ENCODE measurements around the gene ZBTB7C. TPM values are rescaled to one million over a fixed set of nuclear protein-coding genes. Genes with fewer than 3 reads are reported as not detected.

Gene ZBTB7C
- total RNA-seq, 6 donors from 2014 or later: 6.1 to 18.1 (median 12.2) TPM

DNA sequence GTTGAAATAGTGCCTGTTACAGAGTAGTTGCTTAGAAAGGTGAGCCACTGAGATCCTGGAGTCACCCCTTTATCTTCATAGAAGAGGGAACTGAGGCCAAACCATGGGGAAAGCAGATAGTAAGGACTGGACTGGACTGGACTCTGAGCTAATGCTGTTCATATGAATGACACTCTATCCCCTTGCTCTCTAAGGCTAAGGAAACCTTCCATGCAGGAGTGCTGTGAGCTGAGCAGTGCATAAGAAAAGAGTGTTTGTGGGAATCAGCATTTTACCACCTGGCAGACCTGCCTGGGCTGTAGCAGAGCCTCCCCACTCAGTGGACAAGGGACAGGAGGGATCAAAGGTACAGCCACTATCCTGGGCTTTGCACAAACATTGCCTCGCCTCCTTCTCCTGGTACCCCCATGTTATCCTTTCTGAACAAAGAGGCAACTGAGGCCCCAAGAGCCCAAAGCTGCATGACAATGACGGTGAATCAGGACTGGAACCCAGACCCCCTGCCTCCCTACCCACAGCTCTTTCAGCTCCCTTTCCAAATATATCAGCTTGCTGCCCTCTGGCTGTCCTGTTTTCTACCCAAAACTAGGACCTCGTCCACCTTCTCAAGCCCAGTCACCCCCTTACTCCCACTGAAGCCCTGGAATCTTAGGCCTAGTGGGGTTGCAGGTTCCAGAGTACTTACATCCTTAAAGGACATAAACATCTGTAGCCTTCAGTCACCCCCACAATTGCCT, 227.9 kb downstream of the ZBTB7C start:
- WGBS, 2 donors: 96 to 100% methylated on average over 3 of the region's 3 CpGs
- no peak for ATAC-seq (ENCODE audit: low FRiP score in 2 of 2)

DNA sequence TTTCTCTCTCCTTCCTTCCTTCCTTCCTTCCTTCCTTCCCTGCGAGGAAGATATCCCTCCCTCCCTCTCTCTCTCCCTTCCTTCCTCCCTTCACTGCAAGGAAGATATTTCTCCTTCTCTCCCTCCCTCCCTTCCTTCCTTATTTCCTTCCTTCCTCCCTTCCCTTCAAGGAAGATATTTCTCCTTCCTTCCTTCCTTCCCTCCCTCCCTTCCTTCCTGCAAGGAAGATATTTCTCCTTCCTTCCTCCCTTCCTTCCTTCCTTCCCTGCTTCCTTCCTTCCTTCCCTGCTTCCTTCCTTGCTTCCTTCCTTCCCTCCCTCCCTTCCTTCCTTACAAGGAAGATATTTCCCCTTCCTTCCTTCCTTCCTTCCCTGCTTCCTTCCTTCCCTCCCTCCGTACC, 229.5 kb downstream of the ZBTB7C start:
- H3K4me1 ChIP-seq: no peaks in the 10 kb centered on the region
- H3K9me3 ChIP-seq: no peaks in the 10 kb centered on the region
- H3K27ac ChIP-seq: no peak overlapping the region
- no peaks in the 10 kb centered on the region for H3K36me3 ChIP-seq
- no peak overlapping the region for H3K4me3 ChIP-seq
- DNase-seq: no peak
- TF ChIP-seq EP300 (IDR thresholded peaks at IDR 0.05): no peak
- no peak for TF ChIP-seq POLR2A (IDR thresholded peaks at IDR 0.05)
- TF ChIP-seq, protein P1, sequence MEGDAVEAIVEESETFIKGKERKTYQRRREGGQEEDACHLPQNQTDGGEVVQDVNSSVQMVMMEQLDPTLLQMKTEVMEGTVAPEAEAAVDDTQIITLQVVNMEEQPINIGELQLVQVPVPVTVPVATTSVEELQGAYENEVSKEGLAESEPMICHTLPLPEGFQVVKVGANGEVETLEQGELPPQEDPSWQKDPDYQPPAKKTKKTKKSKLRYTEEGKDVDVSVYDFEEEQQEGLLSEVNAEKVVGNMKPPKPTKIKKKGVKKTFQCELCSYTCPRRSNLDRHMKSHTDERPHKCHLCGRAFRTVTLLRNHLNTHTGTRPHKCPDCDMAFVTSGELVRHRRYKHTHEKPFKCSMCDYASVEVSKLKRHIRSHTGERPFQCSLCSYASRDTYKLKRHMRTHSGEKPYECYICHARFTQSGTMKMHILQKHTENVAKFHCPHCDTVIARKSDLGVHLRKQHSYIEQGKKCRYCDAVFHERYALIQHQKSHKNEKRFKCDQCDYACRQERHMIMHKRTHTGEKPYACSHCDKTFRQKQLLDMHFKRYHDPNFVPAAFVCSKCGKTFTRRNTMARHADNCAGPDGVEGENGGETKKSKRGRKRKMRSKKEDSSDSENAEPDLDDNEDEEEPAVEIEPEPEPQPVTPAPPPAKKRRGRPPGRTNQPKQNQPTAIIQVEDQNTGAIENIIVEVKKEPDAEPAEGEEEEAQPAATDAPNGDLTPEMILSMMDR (IDR thresholded peaks at IDR 0.05): no peak
- no peak for TF ChIP-seq POLR2AphosphoS5 (IDR thresholded peaks at IDR 0.05)
- 54 to 57% methylated on average over 2 of the region's 2 CpGs for WGBS, 2 donors
- no peak for ATAC-seq (ENCODE audit: low FRiP score in 2 of 2)
- H3K27me3 ChIP-seq: no peaks in the 10 kb centered on the region

More for the DNA sequence above, 227.9 kb downstream of the ZBTB7C start:
- Histone ChIP-seq H3K27ac (no peak overlapping the region), H3K9me3 (no peaks in the 10 kb centered on the region), H3K36me3 (no peaks in the 10 kb centered on the region), H3K27me3 (no peaks in the 10 kb centered on the region), H3K4me1 (no peaks in the 10 kb centered on the region), H3K4me3 (no peak overlapping the region)
- DNase-seq: no peak
- TF ChIP-seq POLR2A (IDR thresholded peaks at IDR 0.05): no peak
- no peak for TF ChIP-seq POLR2AphosphoS5 (IDR thresholded peaks at IDR 0.05)
- no peak for TF ChIP-seq EP300 (IDR thresholded peaks at IDR 0.05)
- TF ChIP-seq, protein P1 (IDR thresholded peaks at IDR 0.05): no peak

DNA sequence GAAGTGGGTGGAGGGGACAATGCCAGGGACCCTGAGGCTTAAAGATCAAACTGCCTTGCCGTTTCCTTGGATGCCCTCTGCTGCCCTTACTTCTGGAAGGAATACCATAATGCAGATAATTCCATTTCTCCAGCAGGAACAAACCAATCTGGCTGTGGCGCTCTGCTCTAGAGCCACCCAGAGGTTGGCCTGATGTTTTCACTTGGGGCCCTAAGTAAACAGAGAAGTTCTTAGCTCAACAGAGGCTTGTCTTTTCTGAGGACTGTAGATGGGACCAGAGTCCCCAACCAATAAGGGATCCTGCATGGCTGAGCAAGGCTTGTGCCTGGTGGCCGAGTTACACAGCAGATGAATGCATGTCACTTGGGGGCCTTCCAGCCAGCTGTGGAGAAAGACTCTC, 230.2 kb downstream of the ZBTB7C start:
- 83 to 92% methylated on average over 2 to 3 of the region's 3 CpGs for WGBS, 2 donors
- DNase-seq: no peak
- Histone ChIP-seq H3K27ac (no peak overlapping the region), H3K36me3 (no peaks in the 10 kb centered on the region), H3K4me3 (no peak overlapping the region), H3K9me3 (no peaks in the 10 kb centered on the region), H3K27me3 (no peaks in the 10 kb centered on the region), H3K4me1 (no peaks in the 10 kb centered on the region)
- ATAC-seq (ENCODE audit: low FRiP score in 2 of 2): no peak
- TF ChIP-seq EP300 (IDR thresholded peaks at IDR 0.05) (no peak), POLR2A (IDR thresholded peaks at IDR 0.05) (no peak), POLR2AphosphoS5 (IDR thresholded peaks at IDR 0.05) (no peak)
- TF ChIP-seq, protein P1 (IDR thresholded peaks at IDR 0.05): no peak

DNA sequence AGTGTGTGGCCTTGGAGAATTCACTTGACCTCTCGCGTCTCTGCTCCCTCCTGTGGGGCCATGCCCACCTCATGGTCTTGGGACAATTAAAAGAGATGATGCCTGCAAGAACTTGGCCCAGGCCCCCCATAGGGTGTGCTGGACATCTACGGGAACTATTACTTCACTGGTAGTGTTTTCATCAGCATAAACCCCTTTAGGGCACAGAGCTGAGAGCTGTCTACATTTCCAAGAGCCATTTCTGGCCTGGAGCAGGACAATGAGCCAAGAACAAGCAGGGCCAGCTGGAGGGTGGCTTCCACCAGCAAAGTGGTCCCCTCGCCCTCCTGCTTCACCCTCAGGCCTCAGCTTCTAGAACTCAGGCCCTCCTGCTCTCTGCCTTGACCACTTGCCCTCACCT, 232.3 kb downstream of the ZBTB7C start:
- Histone ChIP-seq H3K27me3 (no peaks in the 10 kb centered on the region), H3K36me3 (no peaks in the 10 kb centered on the region), H3K9me3 (no peaks in the 10 kb centered on the region), H3K4me3 (no peak overlapping the region), H3K27ac (no peak overlapping the region), H3K4me1 (no peaks in the 10 kb centered on the region)
- TF ChIP-seq, protein P1 (IDR thresholded peaks at IDR 0.05): no peak
- no peak for TF ChIP-seq POLR2AphosphoS5 (IDR thresholded peaks at IDR 0.05)
- no peak for TF ChIP-seq EP300 (IDR thresholded peaks at IDR 0.05)
- no peak for TF ChIP-seq POLR2A (IDR thresholded peaks at IDR 0.05)
- WGBS, 2 donors: 92 to 100% methylated on average over 3 to 4 of the region's 4 CpGs
- DNase-seq: no peak
- ATAC-seq (ENCODE audit: low FRiP score in 2 of 2): no peak

DNA sequence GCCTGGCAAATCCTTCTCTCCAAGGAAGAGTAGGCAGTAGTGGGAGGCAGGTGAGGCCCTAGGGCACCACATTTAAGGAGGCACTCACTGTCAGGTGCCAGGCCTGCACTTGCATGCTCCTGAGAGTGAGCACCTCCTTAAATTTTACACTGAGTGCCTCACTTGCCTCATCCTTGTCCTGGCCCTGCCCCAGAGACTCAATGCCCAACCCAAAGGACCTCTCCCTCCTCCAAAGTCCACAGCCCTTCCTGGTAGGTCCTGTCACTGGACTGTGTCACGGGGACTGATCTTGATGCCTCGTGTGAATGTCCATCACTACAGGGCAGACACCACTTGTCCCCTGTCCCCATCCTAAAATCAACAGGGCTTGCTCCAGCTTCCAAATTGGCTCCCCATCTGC, 235.6 kb downstream of the ZBTB7C start:
- no peak for TF ChIP-seq POLR2AphosphoS5 (IDR thresholded peaks at IDR 0.05)
- TF ChIP-seq, protein P1 (IDR thresholded peaks at IDR 0.05): no peak
- TF ChIP-seq POLR2A (IDR thresholded peaks at IDR 0.05): no peak
- no peak for TF ChIP-seq EP300 (IDR thresholded peaks at IDR 0.05)
- WGBS, 2 donors: 93 to 100% methylated on average over 2 of the region's 2 CpGs
- DNase-seq: no peak
- Histone ChIP-seq H3K4me3 (no peak overlapping the region), H3K9me3 (no peaks in the 10 kb centered on the region), H3K4me1 (no peaks in the 10 kb centered on the region), H3K27me3 (no peaks in the 10 kb centered on the region), H3K36me3 (no peaks in the 10 kb centered on the region), H3K27ac (no peak overlapping the region)
- ATAC-seq (ENCODE audit: low FRiP score in 2 of 2): no peak
